Epithelial cell of esophagus (primary cell): ENCODE measurements around the gene DSCAM.
"Not testable (repeated sequence)": the region's sequence is repeated elsewhere in the genome, so short reads cannot be mapped to it uniquely, and the experiment has no call there.

ENCODE experiments used
- DNase-seq: peaks from one replicate; pipeline ENCODE4 v3.0.0; 2010; ENCODE audit warnings: low read depth
- H3K4me3 ChIP-seq: 2 replicates; pipeline ENCODE4 v1.5.1; 2011; ENCODE audit warnings: mild to moderate bottlenecking, low read length, control low read depth
- CTCF ChIP-seq: IDR thresholded peaks from 2 replicates; pipeline ENCODE4 v1.5.1; 2011; ENCODE audit warnings: low read depth, mild to moderate bottlenecking, low read length, control low read depth, inconsistent platforms; ENCODE audit not compliant: insufficient read depth; ENCODE audit errors: missing control alignments

The DSCAM gene

GRCh38 chr21:40187244-40187643, 659.7 kb downstream of the DSCAM start:
- no peak overlapping the region for H3K4me3 ChIP-seq
- no peak for TF ChIP-seq CTCF
- no peak for DNase-seq

GRCh38 chr21:40186045-40186444, 660.9 kb downstream of the DSCAM start:
- DNase-seq: no peak
- H3K4me3 ChIP-seq: no peak overlapping the region
- TF ChIP-seq CTCF: no peak

GRCh38 chr21:40185208-40185607, 661.8 kb downstream of the DSCAM start:
- no peak for TF ChIP-seq CTCF
- H3K4me3 ChIP-seq: no peak overlapping the region
- DNase-seq: no peak

GRCh38 chr21:40182491-40182890, 664.5 kb downstream of the DSCAM start:
- DNase-seq, H3K4me3 ChIP-seq: not testable (repeated sequence)

- no peak for DNase-seq
- TF ChIP-seq CTCF: no peak
- no peak overlapping the region for H3K4me3 ChIP-seq
These were observed 667.8 kb downstream of the DSCAM start for GRCh38 chr21:40179166-40179565.

GRCh38 chr21:40178726-40179125, 668.2 kb downstream of the DSCAM start:
- no peak overlapping the region for H3K4me3 ChIP-seq
- TF ChIP-seq CTCF: no peak

GRCh38 chr21:40177979-40178378, 669.0 kb downstream of the DSCAM start:
- DNase-seq: no peak
- H3K4me3 ChIP-seq: no peak overlapping the region
- no peak for TF ChIP-seq CTCF

More at GRCh38 chr21:40178726-40179125, 668.2 kb downstream of the DSCAM start:
- DNase-seq: no peak

- no peak for TF ChIP-seq CTCF
- no peak overlapping the region for H3K4me3 ChIP-seq
- no peak for DNase-seq
These were observed 670.2 kb downstream of the DSCAM start for GRCh38 chr21:40176724-40177123.
